Upper lobe of left lung (tissue), 4 donors: ENCODE measurements around the gene KCNE1.
"Not testable (repeated sequence)": the region's sequence is repeated elsewhere in the genome, so short reads cannot be mapped to it uniquely, and the experiment has no call there.

Experiments
- CTCF ChIP-seq, 6 experiments: fragments of 450-650 bp in 4 of 6; fragments of 200-600 bp in 2 of 6; sonication (generic) in 2 of 6; IDR thresholded peaks; one replicate each; pipeline ENCODE4 v1.5.1; 2016 to 2019; ENCODE audit warnings: antibody characterized with exemption in 6 of 6
- POLR2A ChIP-seq, 4 donors: fragments of 450-650 bp; IDR thresholded peaks; one replicate each; pipeline ENCODE4 v1.5.1; 2016 to 2017; ENCODE audit warnings: antibody characterized with exemption in 4 of 4, mild to moderate bottlenecking in 2 of 4
- POLR2AphosphoS5 ChIP-seq, 2 donors: sonication (generic); formaldehyde crosslinking; IDR thresholded peaks; one replicate each; pipeline ENCODE4 v1.5.1; 2017; ENCODE audit warnings: antibody characterized with exemption in 2 of 2

GRCh38 chr21:34467333-34467732, 44.7 kb downstream of the KCNE1 start:
- TF ChIP-seq POLR2A, CTCF, POLR2AphosphoS5 (IDR thresholded peaks at IDR 0.05): not testable (repeated sequence)
